ENCODE data around the gene CRNKL1.
A peak's percentile ranks its signal among the peaks of the same experiment; 100 is the strongest.
"Not testable (repeated sequence)": the region's sequence is repeated elsewhere in the genome, so short reads cannot be mapped to it uniquely, and the experiment has no call there.

The CRNKL1 gene

DNA sequence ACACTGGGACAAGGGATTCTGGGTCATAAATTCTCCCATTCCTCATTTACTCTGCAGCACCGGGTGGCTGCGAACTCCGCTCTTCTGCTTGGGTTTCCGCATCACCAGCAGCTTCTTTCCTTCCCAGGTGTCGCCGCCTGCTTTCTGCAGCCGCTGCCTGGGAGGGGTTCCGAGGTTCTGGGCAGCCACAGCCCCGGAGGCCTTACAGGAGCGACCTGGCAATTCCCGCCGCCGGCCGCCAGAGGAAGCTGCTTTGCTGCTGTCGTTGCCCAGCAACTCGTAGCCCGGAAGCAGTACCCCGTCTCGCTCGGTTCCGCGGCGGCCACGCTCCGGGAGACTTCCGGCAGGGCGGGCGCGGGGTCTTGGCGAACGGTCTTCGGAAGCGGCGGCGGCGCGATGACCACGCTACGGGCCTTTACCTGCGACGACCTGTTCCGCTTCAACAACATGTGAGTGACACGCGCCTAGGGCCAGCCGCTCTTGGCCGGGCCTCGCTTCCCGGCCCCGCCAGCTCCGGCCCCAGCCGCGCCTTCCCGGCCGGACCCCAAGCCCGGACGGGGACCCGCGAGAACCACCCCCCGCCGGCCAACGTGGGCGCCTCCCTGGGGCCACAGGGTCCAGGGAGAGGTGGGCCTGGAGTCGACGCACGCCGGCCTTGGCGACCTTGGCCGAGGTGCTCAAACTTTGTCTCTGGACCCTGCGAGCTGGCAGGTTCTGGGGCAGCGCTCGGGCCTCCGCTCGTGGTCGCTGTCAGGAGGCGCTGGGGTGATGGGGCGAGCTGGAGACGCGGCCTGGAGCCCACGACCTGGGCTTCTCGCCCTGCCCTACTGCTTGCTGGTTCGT lies 35.0 kb downstream of the CRNKL1 start, which contains the start of gene NAA20:
NAA20 (plus strand) TSS at position 362 of the 843 bp plus-strand sequence; CDS start at position 397, 35 bp downstream.
- TF ChIP-seq JUND (IDR thresholded peaks at IDR 0.05; ENCODE audit: low read depth), result no peak
- in situ Hi-C loops (cut with HindIII; ENCODE audit: low pct_unique_long_range_greater_than_20kb, low sequenced_read_pairs), result no loop called here
- DNase-seq (ENCODE audit: low read depth in 1 of 2, low spot score in 1 of 2), result peak; percentile 90 to 94

DNA sequence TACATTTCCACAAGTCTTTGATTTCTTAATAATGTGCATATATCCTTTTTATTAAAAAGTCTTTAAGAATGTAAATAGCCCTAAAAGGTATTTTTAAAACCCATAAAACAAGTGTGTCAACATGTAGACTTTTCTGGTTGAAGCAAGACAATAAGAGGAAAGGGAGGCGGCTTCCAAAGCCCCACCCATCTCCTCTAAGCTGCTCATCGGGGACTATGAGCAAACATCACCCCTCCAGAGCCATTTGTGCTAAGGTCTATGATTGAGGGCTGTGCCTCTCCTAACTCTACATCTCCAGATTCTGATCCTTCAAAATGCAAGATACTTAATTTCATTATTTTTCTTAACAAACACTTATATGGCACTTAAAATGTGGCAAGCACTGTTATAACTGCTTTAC lies 37.6 kb downstream of the CRNKL1 start:
- DNase-seq (ENCODE audit: low read depth in 1 of 2, low spot score in 1 of 2), result no peak
- in situ Hi-C loops (cut with HindIII; ENCODE audit: low pct_unique_long_range_greater_than_20kb, low sequenced_read_pairs), result no loop called here
- TF ChIP-seq JUND (IDR thresholded peaks at IDR 0.05; ENCODE audit: low read depth), result no peak

GRCh38 chr20:20012541-20012940 lies 39.7 kb downstream of the CRNKL1 start:
- no peak for DNase-seq (ENCODE audit: low read depth in 1 of 2, low spot score in 1 of 2)
- TF ChIP-seq JUND (IDR thresholded peaks at IDR 0.05; ENCODE audit: low read depth), result no peak
- in situ Hi-C loops (cut with HindIII; ENCODE audit: low pct_unique_long_range_greater_than_20kb, low sequenced_read_pairs), result no loop called here

DNA sequence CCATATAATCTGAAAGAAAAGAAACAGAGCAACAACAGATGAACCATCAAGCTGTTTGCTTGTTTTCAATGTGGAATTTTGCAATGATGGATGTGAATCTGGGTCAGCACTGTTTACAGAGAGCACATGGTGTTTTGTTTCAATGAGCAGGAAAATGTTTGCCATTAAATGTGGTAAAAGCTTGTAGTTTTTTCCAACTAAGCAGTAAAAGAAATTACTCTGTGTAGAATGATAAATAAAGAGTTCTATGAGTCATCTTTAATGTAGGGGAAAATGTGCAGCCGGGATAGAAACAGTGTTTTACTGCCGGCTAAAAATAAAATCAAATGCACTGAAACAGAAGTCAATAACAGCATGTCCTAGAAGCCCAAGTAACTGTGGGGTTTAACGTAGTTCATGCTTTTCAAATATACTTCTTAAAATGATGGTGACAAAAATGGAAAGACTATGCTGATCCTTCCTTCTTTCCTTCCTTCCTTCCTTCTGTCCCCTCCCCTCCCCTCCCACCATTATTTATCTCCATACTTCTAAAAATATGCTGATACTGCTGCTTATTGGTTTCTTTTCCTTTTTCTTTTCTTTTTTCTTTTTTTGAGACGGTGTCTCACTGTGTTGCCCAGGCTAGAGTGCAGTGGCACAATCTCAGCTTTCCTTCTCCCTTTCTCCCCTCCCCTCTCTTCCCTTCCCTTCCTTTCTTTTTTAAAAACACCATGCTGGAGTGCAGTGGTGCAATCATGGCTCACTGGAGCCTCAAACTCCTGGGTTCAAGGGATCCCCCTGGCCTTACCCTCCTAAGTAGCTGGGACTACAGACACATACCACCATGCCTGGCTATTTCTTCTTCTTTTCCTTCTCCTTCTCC lies 41.4 kb downstream of the CRNKL1 start:
- TF ChIP-seq JUND (IDR thresholded peaks at IDR 0.05; ENCODE audit: low read depth), result no peak
- in situ Hi-C loops (cut with HindIII; ENCODE audit: low pct_unique_long_range_greater_than_20kb, low sequenced_read_pairs), result no loop called here
- peak in 1 of 2 experiments; percentile 29 for DNase-seq (ENCODE audit: low read depth in 1 of 2, low spot score in 1 of 2)

- TF ChIP-seq JUND (IDR thresholded peaks at IDR 0.05; ENCODE audit: low read depth), result no peak
- no peak for DNase-seq (ENCODE audit: low read depth in 1 of 2, low spot score in 1 of 2)
- in situ Hi-C loops (cut with HindIII; ENCODE audit: low pct_unique_long_range_greater_than_20kb, low sequenced_read_pairs), result no loop called here
These were observed 42.4 kb downstream of the CRNKL1 start for GRCh38 chr20:20009784-20010253.

GRCh38 chr20:20005342-20005741 lies 46.9 kb downstream of the CRNKL1 start:
- no peak for DNase-seq (ENCODE audit: low read depth in 1 of 2, low spot score in 1 of 2)
- no peak for TF ChIP-seq JUND (IDR thresholded peaks at IDR 0.05; ENCODE audit: low read depth)
- in situ Hi-C loops (cut with HindIII; ENCODE audit: low pct_unique_long_range_greater_than_20kb, low sequenced_read_pairs), result no loop called here

- not testable (repeated sequence) for DNase-seq (ENCODE audit: low read depth in 1 of 2, low spot score in 1 of 2)
These were observed 48.3 kb downstream of the CRNKL1 start for GRCh38 chr20:20003955-20004322.

GRCh38 chr20:20003031-20003954 lies 49.0 kb downstream of the CRNKL1 start:
- TF ChIP-seq JUND (IDR thresholded peaks at IDR 0.05; ENCODE audit: low read depth), result no peak
- in situ Hi-C loops (cut with HindIII; ENCODE audit: low pct_unique_long_range_greater_than_20kb, low sequenced_read_pairs), result no loop called here
- DNase-seq (ENCODE audit: low read depth in 1 of 2, low spot score in 1 of 2), result no peak

More at GRCh38 chr20:20003955-20004322, 48.3 kb downstream of the CRNKL1 start:
- in situ Hi-C loops (cut with HindIII; ENCODE audit: low pct_unique_long_range_greater_than_20kb, low sequenced_read_pairs), result not testable (repeated sequence)

DNA sequence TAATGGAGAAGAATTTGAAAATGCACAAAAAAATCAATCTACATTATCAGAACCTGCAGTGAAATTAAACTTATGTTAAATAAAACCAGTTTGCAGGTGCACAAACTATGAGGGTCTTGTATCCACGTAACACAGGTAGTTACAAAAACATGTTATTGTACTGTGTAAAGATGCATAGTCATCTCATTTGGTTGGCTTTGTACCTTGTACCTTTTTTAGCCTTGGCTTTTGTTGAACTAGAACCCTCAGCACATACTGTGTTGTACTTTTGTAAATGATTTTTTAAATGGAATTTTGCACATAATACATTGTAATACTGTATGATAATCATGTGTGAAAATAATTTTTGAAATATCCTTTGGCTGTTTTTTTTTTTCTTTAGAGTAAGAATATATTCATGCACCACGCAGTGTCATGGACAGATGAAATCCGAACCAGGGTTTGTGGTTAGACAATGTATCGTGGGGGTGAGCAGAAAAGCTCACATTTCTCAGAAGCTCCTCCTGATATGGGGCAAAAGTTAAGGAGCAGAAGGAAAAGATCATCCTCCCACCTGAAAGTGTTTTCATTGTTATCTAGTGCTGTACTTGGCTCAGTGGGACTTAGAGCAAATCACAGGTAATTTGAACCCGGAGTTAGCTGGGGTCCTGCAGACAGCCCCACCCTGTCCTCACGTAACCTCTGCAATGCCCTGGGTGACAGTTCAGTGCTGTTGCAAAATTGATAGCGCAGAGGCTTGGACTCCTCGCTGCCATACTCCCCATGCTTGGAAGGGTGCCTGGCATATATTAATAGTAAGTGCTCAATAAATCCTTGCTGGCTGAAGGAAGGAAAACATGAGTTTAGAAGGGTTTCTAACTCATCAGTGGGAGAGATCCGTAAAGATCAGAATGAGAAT lies 49.9 kb downstream of the CRNKL1 start:
- in situ Hi-C loops (cut with HindIII; ENCODE audit: low pct_unique_long_range_greater_than_20kb, low sequenced_read_pairs), result no loop called here
- DNase-seq (ENCODE audit: low read depth in 1 of 2, low spot score in 1 of 2), result no peak
- no peak for TF ChIP-seq JUND (IDR thresholded peaks at IDR 0.05; ENCODE audit: low read depth)

- in situ Hi-C loops (cut with HindIII; ENCODE audit: low pct_unique_long_range_greater_than_20kb, low sequenced_read_pairs), result no loop called here
- DNase-seq (ENCODE audit: low read depth in 1 of 2, low spot score in 1 of 2), result no peak
- no peak for TF ChIP-seq JUND (IDR thresholded peaks at IDR 0.05; ENCODE audit: low read depth)
These were observed 51.9 kb downstream of the CRNKL1 start for GRCh38 chr20:20000211-20000968.
